NCI-H128 (cell line): ENCODE measurements around the gene FUS.
"Not testable (repeated sequence)": the region's sequence is repeated elsewhere in the genome, so short reads cannot be mapped to it uniquely, and the experiment has no call there.

Experiments used
- DNase-seq: peaks from one replicate; lab custom pipeline; 2025; ENCODE audit not compliant: unreplicated experiment; lab: John Stamatoyannopoulos, UW

The FUS gene

GRCh38 chr16:31143694-31144148 lies 36.2 kb upstream of the FUS start:
- DNase-seq: no peak

GRCh38 chr16:31144418-31144817 lies 35.5 kb upstream of the FUS start:
- DNase-seq: not testable (repeated sequence)

GRCh38 chr16:31145398-31145990 lies 34.4 kb upstream of the FUS start:
- DNase-seq: no peak

GRCh38 chr16:31147574-31147973 lies 32.4 kb upstream of the FUS start:
- no peak for DNase-seq

- DNase-seq: no peak
Observed at GRCh38 chr16:31148281-31148728, 31.6 kb upstream of the FUS start.

GRCh38 chr16:31148896-31149295 lies 31.0 kb upstream of the FUS start:
- no peak for DNase-seq

GRCh38 chr16:31149332-31149731 lies 30.6 kb upstream of the FUS start:
- DNase-seq: no peak

GRCh38 chr16:31149894-31150890 lies 29.7 kb upstream of the FUS start, which contains the start of gene PRSS36:
Gene PRSS36, minus strand, starts transcription at chr16:31150066. Its CDS starts 31 bp downstream, at chr16:31150035.
- no peak for DNase-seq

- not testable (repeated sequence) for DNase-seq
Observed at GRCh38 chr16:31150976-31151375, 29.0 kb upstream of the FUS start.

- DNase-seq: no peak
Observed at GRCh38 chr16:31157136-31157535, 22.8 kb upstream of the FUS start.

- DNase-seq: no peak
Observed at GRCh38 chr16:31167315-31167714, 12.6 kb upstream of the FUS start.

GRCh38 chr16:31168848-31169247 lies 11.1 kb upstream of the FUS start:
- DNase-seq: no peak

- DNase-seq: not testable (repeated sequence)
Observed at GRCh38 chr16:31170048-31170447, 9.9 kb upstream of the FUS start.

- DNase-seq: no peak
Observed at GRCh38 chr16:31177136-31177535, 2.8 kb upstream of the FUS start.

- no peak for DNase-seq
Observed at GRCh38 chr16:31179219-31179746, 656 bp upstream of the FUS start.

- DNase-seq: no peak
Observed at GRCh38 chr16:31181102-31181830, 1.3 kb downstream of the FUS start.

GRCh38 chr16:31182391-31182790 lies 2.5 kb downstream of the FUS start:
- DNase-seq: no peak

- DNase-seq: no peak
Observed at GRCh38 chr16:31183432-31184428, 3.8 kb downstream of the FUS start.

GRCh38 chr16:31184888-31185287 lies 4.9 kb downstream of the FUS start:
- no peak for DNase-seq

- DNase-seq: no peak
Observed at GRCh38 chr16:31185339-31185738, 5.4 kb downstream of the FUS start.
